ENCODE data around the gene RBM18. TPM values are rescaled to one million over a fixed set of nuclear protein-coding genes. Genes with fewer than 3 reads are reported as not detected.

RBM18 gene
- total RNA-seq, 1 donor from 2014 or later, result 41.8 TPM

DNA sequence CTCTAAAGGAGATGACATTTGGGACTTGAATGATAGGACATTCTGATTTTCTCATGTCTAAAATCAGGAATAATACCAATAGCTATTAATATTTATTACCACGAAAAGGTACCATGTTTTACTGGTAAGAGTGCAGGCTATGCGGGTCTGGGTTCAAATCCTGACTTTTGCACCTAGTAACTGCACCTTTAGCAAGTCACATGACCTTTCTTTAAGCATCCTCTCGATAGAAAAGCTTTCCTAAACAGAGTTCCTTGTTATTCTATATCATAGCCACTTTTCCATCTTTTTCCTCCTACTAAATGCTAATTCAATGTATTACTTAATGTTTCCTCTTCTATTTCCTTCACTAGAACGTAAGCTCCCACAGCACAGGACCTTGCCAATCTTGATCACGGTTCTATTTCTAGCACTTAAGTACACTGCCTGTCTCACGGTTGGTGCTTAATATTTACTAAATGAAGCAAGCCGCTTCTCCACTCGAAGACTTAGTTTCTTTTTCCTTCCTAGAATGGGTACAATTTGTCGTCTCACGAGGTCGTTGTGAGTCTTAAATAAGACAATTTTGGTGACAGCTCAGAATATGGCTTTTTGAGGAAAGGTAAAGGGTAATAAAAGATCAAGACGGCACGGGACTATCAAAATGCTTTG lies 816 bp downstream of the RBM18 start:
- intact Hi-C loops (cut with micrococcal nuclease), result no loop called here
- DNase-seq (no peak), ATAC-seq (peak; percentile 32)

DNA sequence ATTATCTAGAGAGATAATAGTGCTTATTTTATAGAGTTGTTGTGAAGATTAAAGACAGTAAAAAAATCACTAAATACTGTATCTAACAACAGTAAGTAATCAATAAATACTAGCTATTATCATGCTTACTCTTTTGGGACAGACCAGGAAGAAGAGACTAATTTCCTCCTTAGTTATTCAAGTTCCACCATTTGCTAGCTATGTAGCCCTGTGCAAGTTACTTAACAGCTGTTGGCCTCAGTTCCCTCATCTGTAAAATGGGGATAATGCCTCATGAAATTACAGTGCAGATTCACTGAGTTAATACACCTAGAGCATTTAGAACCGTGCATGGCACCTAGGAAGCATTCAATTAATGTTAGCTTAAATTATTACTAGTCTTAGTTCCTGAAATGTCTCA lies 2.6 kb downstream of the RBM18 start:
- intact Hi-C loops (cut with micrococcal nuclease), result no loop called here
- ATAC-seq, result no peak
- no peak for DNase-seq

DNA sequence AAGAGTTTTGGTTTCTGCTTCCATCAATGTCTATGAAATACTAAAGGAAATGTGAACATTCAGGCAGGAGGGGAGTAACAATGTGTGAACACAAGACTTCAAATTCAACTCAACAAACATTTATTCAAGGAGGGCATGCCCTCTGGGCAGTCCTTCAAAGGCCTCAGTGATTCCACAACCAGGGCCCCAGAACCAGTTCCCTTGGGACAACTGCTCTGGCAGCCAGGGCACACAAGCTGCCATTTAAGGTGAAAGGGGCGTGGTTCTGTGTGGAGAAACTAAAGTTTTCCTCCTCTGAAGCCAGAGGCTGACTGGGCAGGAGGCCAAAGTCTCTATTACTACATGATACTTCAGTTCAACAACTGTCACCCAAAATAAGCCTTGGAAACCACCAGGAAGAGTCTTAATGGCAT lies 3.2 kb downstream of the RBM18 start:
- ATAC-seq (peak; percentile 11), DNase-seq (peak; percentile 45)
- intact Hi-C loops (cut with micrococcal nuclease), result no loop called here

- intact Hi-C loops (cut with micrococcal nuclease), result no loop called here
- peak; percentile 65 for ATAC-seq
- no peak for DNase-seq
Measured at GRCh38 chr9:122258886-122259415, 5.7 kb downstream of the RBM18 start.

GRCh38 chr9:122256206-122256605 lies 8.4 kb downstream of the RBM18 start:
- ATAC-seq, result no peak
- DNase-seq, result no peak
- intact Hi-C loops (cut with micrococcal nuclease), result no loop called here

DNA sequence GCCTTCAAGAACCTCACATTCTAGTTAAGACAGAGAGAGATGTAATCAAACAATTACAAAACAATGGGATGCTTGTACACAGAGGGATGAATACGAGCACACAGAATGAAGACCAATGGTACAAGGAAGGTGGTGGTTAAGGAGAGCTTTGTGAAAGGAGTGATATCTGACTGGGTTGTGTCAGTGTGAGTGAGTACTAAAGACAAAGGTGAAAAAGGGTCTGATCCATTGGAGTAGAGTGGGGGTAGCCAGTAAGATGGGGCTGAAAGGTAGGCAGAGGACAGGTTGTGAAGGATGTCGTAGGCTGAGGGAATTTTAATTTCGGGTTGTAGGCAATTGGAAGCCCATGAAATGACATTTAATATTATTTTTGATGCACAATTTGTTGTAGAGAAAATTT lies 9.9 kb downstream of the RBM18 start:
- no peak for DNase-seq
- ATAC-seq, result no peak
- intact Hi-C loops (cut with micrococcal nuclease), result no loop called here

DNA sequence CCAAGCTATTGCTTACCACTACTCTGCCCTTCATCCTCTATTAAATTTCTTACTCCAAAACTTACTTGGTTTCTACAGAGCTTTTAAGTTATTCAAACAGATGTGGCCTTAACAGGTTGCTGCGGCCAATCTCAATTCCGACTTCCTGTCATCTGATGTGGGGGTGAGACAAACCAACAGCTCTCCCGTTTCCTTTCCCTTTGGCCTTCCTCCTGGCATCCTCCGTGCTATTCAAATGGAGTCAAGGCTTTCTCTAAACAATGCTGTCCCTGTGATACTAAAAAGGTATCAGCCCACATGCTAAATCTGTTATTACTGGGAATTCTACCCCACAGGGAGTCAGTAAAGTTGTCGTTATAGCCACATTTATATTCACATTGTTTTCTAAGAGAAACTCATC lies 11.8 kb downstream of the RBM18 start:
- DNase-seq (no peak), ATAC-seq (peak; percentile 63)
- intact Hi-C loops (cut with micrococcal nuclease), result no loop called here

DNA sequence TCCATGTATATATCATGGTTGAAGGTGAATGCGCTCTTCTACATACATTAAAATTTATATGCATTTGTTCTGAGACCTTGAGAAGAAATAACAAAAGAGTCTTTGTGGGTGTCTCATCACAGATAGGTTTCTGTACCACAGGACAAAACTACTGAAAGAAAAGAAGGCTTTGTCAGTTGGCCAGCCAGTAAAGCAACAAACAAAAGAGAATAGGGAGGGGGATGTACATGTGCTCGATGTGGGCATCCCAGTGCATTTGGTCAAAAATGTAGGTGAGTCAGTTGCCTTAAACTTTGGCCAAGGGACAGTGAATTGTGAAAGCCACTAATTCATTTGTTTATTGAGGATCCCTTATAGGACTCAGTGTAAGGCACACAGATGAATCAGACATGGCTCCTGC lies 13.3 kb downstream of the RBM18 start:
- no peak for ATAC-seq
- intact Hi-C loops (cut with micrococcal nuclease), result no loop called here
- DNase-seq, result no peak

- DNase-seq (no peak), ATAC-seq (no peak)
- intact Hi-C loops (cut with micrococcal nuclease), result no loop called here
Measured at GRCh38 chr9:122248448-122248865, 16.2 kb downstream of the RBM18 start.

DNA sequence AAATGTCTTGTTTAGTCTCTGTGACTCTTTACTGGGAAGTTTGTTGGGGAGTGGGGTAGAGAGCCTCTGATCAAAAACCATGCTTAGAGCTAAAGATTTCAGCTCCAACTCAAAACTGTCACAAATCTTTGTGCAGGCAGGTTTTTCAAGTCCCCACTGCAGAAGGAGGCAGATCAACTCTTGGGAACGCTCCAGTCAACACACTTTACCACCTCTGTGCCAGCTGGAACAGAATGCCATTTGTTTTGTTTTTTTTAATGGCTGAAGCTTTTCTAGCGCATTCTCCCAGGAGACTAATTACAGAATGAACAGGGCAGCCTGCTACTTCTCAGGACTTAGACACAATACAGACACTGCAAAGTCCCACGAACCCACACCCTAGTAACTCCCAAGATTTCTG lies 18.0 kb downstream of the RBM18 start:
- intact Hi-C loops (cut with micrococcal nuclease), result no loop called here
- no peak for ATAC-seq
- no peak for DNase-seq

- ATAC-seq, result no peak
- intact Hi-C loops (cut with micrococcal nuclease), result no loop called here
Measured at GRCh38 chr9:122244349-122244748, 20.3 kb downstream of the RBM18 start.

DNA sequence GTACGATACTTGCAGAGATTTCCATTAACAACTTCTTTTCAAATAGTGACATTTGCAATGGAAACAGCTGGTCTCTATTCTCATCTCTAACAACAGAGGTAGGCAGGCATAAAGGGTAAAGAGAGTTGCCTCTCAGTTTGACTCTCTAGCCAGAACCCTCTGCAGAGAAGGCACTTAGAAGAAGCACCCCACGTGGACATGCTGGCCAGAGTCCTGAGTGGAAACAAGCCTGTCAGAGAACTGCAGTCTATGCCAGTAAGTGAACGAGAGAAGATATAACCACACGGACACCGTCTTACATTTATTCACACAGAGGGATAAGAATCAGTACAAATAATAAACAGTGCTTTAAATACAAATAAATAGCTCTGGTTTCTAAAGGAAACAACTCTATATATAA lies 24.9 kb downstream of the RBM18 start:
- ATAC-seq (peak; percentile 98), DNase-seq (peak; percentile 63)
- intact Hi-C loops (cut with micrococcal nuclease), result loop anchor here (5.0 kb wide), 1 partner anchor 83 kb away; no protein-coding TSS in a partner anchor

More at GRCh38 chr9:122244349-122244748, 20.3 kb downstream of the RBM18 start:
- no peak for DNase-seq

- ATAC-seq, result no peak
- no peak for DNase-seq
- intact Hi-C loops (cut with micrococcal nuclease), result loop anchor here (5.0 kb wide), 1 partner anchor 86 kb away; no protein-coding TSS in a partner anchor
Measured at GRCh38 chr9:122236681-122237080, 28.0 kb downstream of the RBM18 start.

GRCh38 chr9:122234022-122234748 lies 30.5 kb downstream of the RBM18 start:
- intact Hi-C loops (cut with micrococcal nuclease), result no loop called here
- ATAC-seq (no peak), DNase-seq (no peak)

GRCh38 chr9:122232796-122233306 lies 31.8 kb downstream of the RBM18 start:
- ATAC-seq, result no peak
- intact Hi-C loops (cut with micrococcal nuclease), result no loop called here
- no peak for DNase-seq

DNA sequence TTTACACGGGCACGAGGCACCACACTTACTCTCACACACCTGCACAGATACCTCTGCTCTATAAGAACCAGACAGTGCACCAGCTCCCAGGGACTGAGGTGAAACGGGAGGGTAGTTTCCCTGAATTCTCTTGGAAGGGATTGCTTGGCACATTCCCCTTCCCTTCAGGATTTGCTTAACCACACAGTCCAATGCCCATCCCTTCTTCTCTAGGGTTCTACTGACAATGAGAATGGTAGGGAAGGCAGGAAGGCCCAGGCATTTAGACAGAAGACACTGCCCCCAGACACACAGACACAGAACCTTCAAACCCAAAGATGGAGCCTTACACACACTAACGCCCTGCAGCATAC lies 35.2 kb downstream of the RBM18 start:
- intact Hi-C loops (cut with micrococcal nuclease), result no loop called here
- no peak for ATAC-seq
- DNase-seq, result no peak

- ATAC-seq, result peak; percentile 19
- intact Hi-C loops (cut with micrococcal nuclease), result no loop called here
- no peak for DNase-seq
Measured at GRCh38 chr9:122228568-122229484, 35.8 kb downstream of the RBM18 start, which contains the start of gene LHX6. Gene LHX6 (minus strand): TSS chr9:122228957. CDS start chr9:122228740, 217 bp downstream.

DNA sequence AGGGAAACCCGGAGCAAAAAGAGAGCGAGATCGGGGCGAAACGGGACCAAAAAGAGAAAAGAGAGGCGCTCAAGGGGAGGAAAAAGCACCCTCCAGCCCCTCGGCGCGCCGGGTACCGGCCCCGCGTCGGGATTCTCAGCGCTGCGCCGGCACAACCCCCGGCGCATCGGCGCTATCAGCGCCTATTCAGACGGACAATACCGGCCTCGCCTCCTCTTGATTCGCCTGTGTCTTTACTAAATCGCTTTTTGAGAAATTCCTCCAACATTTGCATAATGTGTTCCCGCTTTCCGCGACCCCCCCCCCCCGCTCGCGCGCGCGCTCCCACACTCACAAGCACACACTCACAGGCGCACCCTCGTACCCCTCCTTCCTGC lies 36.5 kb downstream of the RBM18 start:
- ATAC-seq, result no peak
- intact Hi-C loops (cut with micrococcal nuclease), result no loop called here
- no peak for DNase-seq

- intact Hi-C loops (cut with micrococcal nuclease), result no loop called here
- DNase-seq, result no peak
- no peak for ATAC-seq
Measured at GRCh38 chr9:122227575-122227900, 37.1 kb downstream of the RBM18 start.

Data from left ventricle myocardium superior (tissue), 1 donor.